IPS DF 19.7 (cell line): ENCODE measurements around the gene SRRT.

Experiments
- DNase-seq: peaks from one replicate; pipeline ENCODE4 v3.0.0-alpha.2; 2013; ENCODE audit warnings: low read depth, low spot score

The SRRT gene

GRCh38 chr7:100879685-100880261 is 4.9 kb downstream of the SRRT start:
- no peak for DNase-seq

GRCh38 chr7:100880645-100881044 is 5.7 kb downstream of the SRRT start:
- DNase-seq, result no peak

DNA sequence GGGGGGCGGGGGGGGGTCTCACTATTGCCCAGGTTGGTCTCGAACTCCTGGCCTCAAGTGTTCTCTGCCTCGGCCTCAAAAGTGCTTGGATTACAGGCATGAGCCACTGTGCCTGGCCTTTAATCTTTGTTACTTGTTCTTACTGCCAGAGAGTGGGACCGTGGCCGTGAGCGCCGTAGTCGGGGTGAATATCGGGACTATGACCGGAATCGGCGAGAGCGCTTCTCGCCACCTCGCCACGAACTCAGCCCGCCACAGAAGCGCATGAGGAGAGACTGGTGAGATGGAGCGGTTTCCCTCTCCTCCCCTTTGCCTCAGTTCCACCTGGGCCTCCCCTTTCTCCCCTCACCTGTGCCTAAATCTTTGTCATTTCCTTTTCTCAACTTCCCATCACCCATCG is 6.2 kb downstream of the SRRT start:
- no peak for DNase-seq

DNA sequence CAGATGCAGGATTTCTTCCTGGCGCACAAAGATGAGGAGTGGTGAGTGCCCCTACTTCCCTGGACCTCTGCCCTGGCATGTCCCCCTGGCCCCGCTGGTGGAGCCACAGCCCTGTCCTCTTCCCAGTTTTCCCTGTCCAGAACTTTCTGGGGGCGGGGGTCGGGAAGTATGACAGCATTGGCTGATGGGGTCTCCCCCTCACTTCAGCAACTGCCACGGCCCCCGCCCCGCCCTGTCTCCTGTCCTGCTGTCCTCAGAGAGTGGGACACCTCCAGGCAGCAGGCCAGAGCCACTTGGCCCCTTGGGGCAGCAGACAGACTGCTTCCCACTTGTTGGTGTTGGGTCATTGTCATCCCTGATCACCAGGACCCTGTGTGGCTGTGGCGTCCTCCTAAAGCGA is 7.3 kb downstream of the SRRT start:
- no peak for DNase-seq

DNA sequence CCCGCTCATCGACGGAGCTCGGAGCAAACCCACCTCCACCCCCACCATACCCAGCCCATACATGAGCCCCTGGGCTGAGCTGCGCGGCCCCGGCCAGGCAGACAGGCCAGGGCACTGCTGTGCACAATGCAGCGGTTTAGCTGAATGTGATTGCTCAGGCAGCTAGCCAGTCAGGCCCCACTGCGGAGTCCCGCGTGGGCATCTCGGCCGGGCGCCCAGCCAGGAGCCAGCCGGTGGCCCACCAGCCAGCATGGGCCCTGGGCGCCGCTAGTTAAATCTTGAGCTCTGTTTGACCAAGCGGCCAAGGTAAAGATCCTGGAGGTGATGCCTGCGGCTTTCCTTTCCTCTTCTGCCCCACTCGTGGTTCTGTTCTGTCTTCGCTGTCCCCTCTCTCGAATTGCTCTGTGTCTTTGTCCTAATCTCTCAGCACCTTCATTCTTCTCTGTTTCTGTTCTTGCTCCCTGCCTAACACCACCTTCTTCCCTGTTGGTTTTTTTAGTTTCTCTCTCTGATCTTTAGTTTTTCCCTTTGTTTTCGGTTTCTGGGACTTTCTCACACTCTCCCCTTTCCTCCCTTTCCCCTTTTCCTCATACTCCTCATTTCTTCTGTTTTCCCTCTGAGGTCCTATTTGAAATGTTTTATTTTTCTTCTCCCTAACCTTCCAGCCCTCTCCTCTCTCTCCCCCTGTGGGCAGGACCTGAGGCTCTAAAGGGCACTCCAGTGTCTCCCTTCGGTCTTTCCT is 8.1 kb downstream of the SRRT start:
- no peak for DNase-seq

- no peak for DNase-seq
Measured at GRCh38 chr7:100884736-100885439, 10.0 kb downstream of the SRRT start.

- DNase-seq, result no peak
Measured at GRCh38 chr7:100885440-100886141, 10.7 kb downstream of the SRRT start.

- DNase-seq, result no peak
Measured at GRCh38 chr7:100886142-100886935, 11.4 kb downstream of the SRRT start.

DNA sequence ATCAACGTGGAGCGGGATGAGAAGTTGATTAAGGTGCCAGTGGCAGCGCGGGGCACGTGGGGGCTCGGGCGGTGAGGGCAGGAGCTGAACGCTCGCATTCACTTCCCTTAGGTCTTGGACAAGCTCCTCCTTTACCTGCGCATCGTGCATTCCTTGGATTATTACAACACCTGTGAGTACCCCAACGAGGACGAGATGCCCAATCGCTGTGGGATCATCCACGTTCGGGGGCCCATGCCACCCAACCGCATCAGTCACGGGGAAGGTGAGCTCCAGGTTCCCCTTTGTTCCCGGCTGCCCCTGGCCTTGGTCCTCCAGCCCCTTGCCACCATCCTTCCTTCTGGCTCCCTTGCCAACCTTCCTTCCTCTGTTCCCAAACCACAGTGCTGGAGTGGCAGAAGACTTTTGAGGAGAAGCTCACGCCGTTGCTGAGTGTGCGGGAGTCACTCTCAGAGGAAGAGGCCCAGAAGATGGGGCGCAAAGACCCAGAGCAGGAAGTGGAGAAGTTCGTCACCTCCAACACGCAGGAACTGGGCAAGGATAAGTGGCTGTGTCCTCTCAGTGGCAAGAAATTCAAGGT is 12.1 kb downstream of the SRRT start:
- DNase-seq, result no peak

DNA sequence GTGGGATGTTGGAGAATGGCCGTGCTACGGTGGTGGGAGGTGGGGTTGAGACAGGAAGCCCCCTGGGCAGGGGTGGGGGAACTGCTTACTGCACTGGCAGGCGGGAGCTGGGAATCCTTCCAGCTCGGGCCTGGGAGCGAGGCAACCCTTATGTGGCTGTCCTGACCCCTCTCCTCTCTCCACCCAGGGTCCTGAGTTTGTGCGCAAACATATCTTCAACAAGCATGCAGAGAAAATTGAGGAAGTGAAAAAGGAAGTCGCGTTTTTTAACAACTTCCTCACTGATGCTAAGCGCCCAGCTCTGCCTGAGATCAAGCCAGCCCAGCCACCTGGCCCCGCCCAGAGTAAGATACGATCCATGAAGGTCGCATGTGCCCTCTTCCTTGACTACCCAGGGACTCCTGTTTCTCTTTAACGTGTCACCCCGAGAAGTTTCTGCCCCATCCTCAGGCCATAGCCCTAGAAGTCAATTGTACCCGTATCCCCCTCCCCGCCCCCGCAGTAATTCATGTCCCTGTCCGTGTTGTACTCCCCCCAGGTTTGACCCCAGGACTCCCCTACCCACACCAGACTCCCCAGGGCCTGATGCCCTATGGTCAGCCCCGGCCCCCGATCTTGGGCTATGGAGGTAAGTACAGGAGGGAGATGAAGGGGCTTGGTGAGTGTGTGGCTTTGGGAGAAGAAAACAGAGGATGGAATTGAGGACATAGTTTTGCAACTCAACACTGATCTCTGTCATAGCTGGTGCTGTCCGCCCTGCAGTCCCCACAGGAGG is 12.8 kb downstream of the SRRT start:
- no peak for DNase-seq

GRCh38 chr7:100888291-100888987 is 13.5 kb downstream of the SRRT start:
- no peak for DNase-seq

GRCh38 chr7:100888988-100889750 is 14.3 kb downstream of the SRRT start, which contains the start of gene UFSP1:
TSS of gene UFSP1 (minus strand) at chr7:100889715. CDS start at chr7:100889271, 444 bp downstream.
- DNase-seq, result no peak

- no peak for DNase-seq
Measured at GRCh38 chr7:100890653-100891567, 16.0 kb downstream of the SRRT start.

DNA sequence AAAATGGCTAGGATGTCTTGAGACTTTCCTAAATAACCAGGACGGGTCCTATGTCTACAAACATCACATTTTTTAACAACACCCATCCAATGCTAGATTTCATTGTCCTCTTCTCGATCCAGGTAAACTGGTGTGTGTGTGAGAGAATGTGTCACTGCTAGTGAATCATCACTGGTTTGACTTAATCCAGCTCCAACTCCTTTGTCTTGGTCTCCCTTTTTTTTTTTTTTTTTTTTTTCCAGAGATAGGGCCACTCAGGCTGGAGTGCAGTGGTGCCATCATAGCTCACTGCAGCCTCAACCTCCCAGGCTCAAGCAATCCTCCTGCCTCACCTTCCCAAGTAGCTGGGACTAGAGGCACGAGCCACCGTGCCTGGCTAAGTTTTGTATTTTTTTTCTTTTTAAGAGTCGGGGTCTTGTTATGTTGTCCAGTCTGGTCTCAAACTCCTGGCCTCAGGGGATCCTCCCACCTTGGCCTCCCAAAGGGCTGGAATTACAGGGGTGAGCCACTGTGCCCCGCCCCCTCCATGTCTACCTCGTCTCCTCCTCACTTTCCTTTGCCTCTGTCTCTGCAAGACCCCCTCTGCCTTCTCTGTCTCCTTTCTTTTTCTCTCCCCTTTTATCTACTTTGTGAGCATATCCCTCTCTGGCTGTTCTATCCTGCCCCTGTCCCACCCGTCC is 16.8 kb downstream of the SRRT start:
- DNase-seq, result no peak

- no peak for DNase-seq
Measured at GRCh38 chr7:100892364-100893317, 17.7 kb downstream of the SRRT start.

DNA sequence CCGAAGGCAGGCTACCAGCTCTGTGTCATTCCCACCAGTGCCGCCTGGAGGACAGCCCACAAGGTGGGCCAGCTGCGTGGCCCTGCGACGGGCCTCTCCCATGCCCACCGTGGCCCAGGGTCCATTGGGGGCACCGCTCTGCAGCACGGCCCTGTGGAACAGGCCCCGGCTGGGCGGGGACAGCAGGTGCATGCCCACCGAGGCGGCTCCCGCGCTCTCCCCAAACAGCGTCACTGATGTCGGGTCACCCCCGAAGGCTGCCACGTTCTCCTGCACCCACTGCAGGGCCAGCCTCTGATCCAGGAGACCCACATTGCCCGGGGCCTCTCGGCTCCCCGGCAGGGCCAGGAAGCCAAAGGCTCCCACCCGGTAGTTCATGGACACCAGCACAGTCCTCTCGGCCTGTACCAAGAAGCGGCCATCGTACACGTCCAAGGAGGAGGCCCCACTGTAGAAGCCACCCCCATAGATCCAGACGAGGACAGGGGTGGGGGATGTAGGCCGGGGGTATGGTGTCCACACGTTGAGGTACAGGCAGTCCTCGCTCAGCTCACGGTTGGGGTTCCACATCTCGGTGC is 18.5 kb downstream of the SRRT start:
- no peak for DNase-seq
